ENCODE measurements around the gene ALMS1. TPM values are rescaled to one million over a fixed set of nuclear protein-coding genes. Genes with fewer than 3 reads are reported as not detected.

ALMS1 gene
- total RNA-seq, 1 experiment from 2014 or later = 37.3 TPM

DNA sequence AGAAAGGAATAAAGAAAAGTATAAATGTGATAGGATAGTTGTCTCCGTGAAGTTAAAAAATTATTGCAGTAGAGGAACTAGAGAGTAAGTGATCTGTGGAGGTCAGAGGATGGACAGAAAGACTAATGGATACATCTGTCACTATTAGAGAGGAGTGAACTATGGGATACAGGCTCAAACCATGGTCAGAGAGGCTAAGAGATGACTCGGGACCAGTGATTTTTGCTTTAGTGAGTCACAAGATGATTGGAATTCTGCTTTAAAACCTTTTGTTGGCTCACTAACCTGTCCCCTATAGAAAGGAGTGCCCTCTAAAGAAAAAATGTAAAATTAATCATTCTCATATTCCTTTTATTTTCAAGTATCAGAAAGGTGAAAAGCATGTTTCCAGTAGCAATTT is 30.3 kb downstream of the ALMS1 start:
- Histone ChIP-seq H3K36me3 (ENCODE audit: insufficient read depth, low read length, poor library complexity, severe bottlenecking) (peaks cover 4% of the 10 kb centered on the region), H3K9me3 (ENCODE audit: low read depth, low read length, poor library complexity, severe bottlenecking) (no peaks in the 10 kb centered on the region), H3K4me3 (ENCODE audit: low read depth, low read length, poor library complexity, severe bottlenecking) (no peak overlapping the region), H3K27ac (ENCODE audit: low read depth, low read length, poor library complexity, severe bottlenecking) (no peak overlapping the region), H3K4me1 (ENCODE audit: insufficient read depth, low read length, poor library complexity, severe bottlenecking) (peaks cover 9% of the 10 kb centered on the region), H3K27me3 (replicated peaks; ENCODE audit: insufficient read depth, low read depth, low read length, poor library complexity) (no peaks in the 10 kb centered on the region)
- CTCF ChIA-PET = no interaction called here
- no peak for TF ChIP-seq CTCF (conservative IDR thresholded peaks at IDR 0.05; ENCODE audit: low read depth, low read length)
- no peak for TF ChIP-seq EZH2 (IDR thresholded peaks at IDR 0.05; ENCODE audit: borderline replicate concordance, low read depth, low read length, poor library complexity, severe bottlenecking)
- POLR2A ChIA-PET (ENCODE audit: low non-redundant PET) = no interaction called here
- BruUV-seq (replicated peaks) = no TSS peak
- DNase-seq (ENCODE audit: low spot score) = no peak
- intact Hi-C loops (cut with micrococcal nuclease; ENCODE audit: unreplicated experiment) = no loop called here

DNA sequence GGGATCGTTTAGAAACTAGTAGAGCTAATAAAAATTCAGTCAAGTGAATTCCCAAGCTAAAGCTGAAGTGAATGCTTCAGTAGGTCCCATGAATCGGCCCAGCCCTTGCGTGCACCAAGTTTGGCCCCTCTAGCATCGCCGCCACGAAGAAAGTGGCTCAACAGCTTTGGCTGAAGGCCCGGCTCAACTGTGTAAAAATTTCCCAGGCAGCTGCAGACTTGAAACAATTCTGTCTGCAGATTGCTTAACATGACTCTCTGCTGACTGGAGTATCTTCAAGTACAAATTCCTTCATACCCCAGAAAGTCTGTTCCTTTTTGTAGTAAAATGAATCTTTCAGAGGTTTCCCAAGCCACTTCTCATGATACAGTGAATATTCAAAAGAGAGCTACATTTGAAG is 32.7 kb downstream of the ALMS1 start:
- DNase-seq (ENCODE audit: low spot score) = peak; percentile 6

DNA sequence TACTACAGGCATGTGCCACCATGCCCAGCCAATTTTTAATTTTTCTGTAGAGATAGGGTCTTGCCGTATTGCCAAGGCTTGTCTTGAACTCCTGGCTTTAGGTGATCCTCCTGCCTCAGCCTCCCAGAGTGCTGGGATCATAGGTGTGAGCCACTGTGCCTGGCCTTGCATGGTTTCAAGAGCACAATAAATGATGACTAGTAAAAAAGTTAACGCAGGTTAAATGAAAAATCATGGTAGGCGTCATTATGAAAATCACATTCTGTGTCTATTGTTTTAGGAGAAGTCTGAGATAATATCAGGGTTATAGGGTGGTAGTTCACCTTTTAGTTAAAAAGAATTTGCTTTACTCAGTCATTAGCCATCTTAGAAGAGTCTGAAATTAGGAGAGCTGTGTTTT is 38.3 kb downstream of the ALMS1 start:
- BruUV-seq (replicated peaks) = no TSS peak
- Histone ChIP-seq H3K27me3 (replicated peaks; ENCODE audit: insufficient read depth, low read depth, low read length, poor library complexity) (no peaks in the 10 kb centered on the region), H3K4me3 (ENCODE audit: low read depth, low read length, poor library complexity, severe bottlenecking) (no peak overlapping the region), H3K9me3 (ENCODE audit: low read depth, low read length, poor library complexity, severe bottlenecking) (no peaks in the 10 kb centered on the region), H3K4me1 (ENCODE audit: insufficient read depth, low read length, poor library complexity, severe bottlenecking) (no peaks in the 10 kb centered on the region), H3K36me3 (ENCODE audit: insufficient read depth, low read length, poor library complexity, severe bottlenecking) (peaks cover 11% of the 10 kb centered on the region), H3K27ac (ENCODE audit: low read depth, low read length, poor library complexity, severe bottlenecking) (no peak overlapping the region)
- CTCF ChIA-PET = no interaction called here
- POLR2A ChIA-PET (ENCODE audit: low non-redundant PET) = no interaction called here
- TF ChIP-seq EZH2 (IDR thresholded peaks at IDR 0.05; ENCODE audit: borderline replicate concordance, low read depth, low read length, poor library complexity, severe bottlenecking) = no peak
- TF ChIP-seq CTCF (conservative IDR thresholded peaks at IDR 0.05; ENCODE audit: low read depth, low read length) = no peak
- DNase-seq (ENCODE audit: low spot score) = no peak
- intact Hi-C loops (cut with micrococcal nuclease; ENCODE audit: unreplicated experiment) = no loop called here

More for the DNA sequence above, 32.7 kb downstream of the ALMS1 start:
- Histone ChIP-seq H3K27me3 (replicated peaks; ENCODE audit: insufficient read depth, low read depth, low read length, poor library complexity) (no peaks in the 10 kb centered on the region), H3K9me3 (ENCODE audit: low read depth, low read length, poor library complexity, severe bottlenecking) (no peaks in the 10 kb centered on the region), H3K27ac (ENCODE audit: low read depth, low read length, poor library complexity, severe bottlenecking) (no peak overlapping the region), H3K36me3 (ENCODE audit: insufficient read depth, low read length, poor library complexity, severe bottlenecking) (peaks cover 4% of the 10 kb centered on the region), H3K4me1 (ENCODE audit: insufficient read depth, low read length, poor library complexity, severe bottlenecking) (peaks cover 9% of the 10 kb centered on the region), H3K4me3 (ENCODE audit: low read depth, low read length, poor library complexity, severe bottlenecking) (no peak overlapping the region)
- no TSS peak for BruUV-seq (replicated peaks)
- intact Hi-C loops (cut with micrococcal nuclease; ENCODE audit: unreplicated experiment) = no loop called here
- ChIA-PET POLR2A (ENCODE audit: low non-redundant PET) (no interaction called here), CTCF (no interaction called here)
- TF ChIP-seq EZH2 (IDR thresholded peaks at IDR 0.05; ENCODE audit: borderline replicate concordance, low read depth, low read length, poor library complexity, severe bottlenecking) (no peak), CTCF (conservative IDR thresholded peaks at IDR 0.05; ENCODE audit: low read depth, low read length) (no peak)
